Keratinocyte (primary cell): ENCODE results near the gene AGAP1.

ENCODE experiments used
- EZH2 ChIP-seq: IDR thresholded peaks from one replicate; pipeline ENCODE4 v1.6.1; 2012; ENCODE audit warnings: inconsistent platforms, mild to moderate bottlenecking, low read length, moderate library complexity
- TF ChIP-seq, protein P1 (sequence below), 3 experiments: IDR thresholded peaks in 1 of 3; conservative IDR thresholded peaks in 1 of 3; optimal IDR thresholded peaks in 1 of 3; 2 replicates in 2 of 3; 3 replicates in 1 of 3; pipeline versions ENCODE3 to v1.5.1; 2011; ENCODE audit warnings: low read length in 3 of 3, mild to moderate bottlenecking in 3 of 3, moderate library complexity in 2 of 3, control low read depth in 1 of 3, inconsistent platforms in 1 of 3; ENCODE audit not compliant: insufficient read depth in 2 of 3; ENCODE audit errors: extremely low read depth in 1 of 3

DNA sequence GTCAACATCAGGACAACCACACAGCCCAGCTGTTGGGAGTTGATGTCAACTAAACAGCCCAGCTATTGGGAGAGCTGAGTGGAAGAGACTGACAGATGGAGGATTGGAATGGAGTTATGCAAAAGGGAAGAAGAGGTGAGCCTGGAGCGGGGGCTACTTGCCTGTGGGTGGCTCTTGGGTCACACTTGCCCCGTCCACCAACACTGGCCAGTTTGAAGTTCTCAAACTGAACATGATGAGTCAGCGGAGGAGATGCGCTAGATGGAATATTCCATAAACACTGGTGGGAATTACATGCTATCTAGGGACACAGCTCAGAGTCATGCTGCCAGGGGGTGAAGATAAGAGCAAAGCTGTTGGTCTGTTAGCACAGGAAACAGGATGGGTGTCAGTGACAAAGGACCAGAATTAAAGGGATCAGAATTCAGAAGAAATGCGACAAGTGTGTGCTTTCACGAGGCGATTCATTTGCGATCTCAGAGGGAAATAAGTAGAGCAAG, 33.2 kb upstream of the AGAP1 start:
- TF ChIP-seq, protein P1, sequence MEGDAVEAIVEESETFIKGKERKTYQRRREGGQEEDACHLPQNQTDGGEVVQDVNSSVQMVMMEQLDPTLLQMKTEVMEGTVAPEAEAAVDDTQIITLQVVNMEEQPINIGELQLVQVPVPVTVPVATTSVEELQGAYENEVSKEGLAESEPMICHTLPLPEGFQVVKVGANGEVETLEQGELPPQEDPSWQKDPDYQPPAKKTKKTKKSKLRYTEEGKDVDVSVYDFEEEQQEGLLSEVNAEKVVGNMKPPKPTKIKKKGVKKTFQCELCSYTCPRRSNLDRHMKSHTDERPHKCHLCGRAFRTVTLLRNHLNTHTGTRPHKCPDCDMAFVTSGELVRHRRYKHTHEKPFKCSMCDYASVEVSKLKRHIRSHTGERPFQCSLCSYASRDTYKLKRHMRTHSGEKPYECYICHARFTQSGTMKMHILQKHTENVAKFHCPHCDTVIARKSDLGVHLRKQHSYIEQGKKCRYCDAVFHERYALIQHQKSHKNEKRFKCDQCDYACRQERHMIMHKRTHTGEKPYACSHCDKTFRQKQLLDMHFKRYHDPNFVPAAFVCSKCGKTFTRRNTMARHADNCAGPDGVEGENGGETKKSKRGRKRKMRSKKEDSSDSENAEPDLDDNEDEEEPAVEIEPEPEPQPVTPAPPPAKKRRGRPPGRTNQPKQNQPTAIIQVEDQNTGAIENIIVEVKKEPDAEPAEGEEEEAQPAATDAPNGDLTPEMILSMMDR (optimal IDR thresholded peaks at IDR 0.05 in 1 of 3, IDR thresholded peaks at IDR 0.05 in 1 of 3, conservative IDR thresholded peaks at IDR 0.05 in 1 of 3; ENCODE audit: extremely low read depth in 1 of 3, insufficient read depth in 2 of 3, low read length in 3 of 3), result no peak
- TF ChIP-seq EZH2, result no peak
